ENCODE data around the gene AMH. TPM values are rescaled to one million over a fixed set of nuclear protein-coding genes. Genes with fewer than 3 reads are reported as not detected.

Gene AMH
- total and polyA plus RNA-seq, 2 of the 4 experiments (the other 2 are of a cell fraction) = 0.86 TPM; not detected in 1

- TF ChIP-seq CHD1 (IDR thresholded peaks at IDR 0.05; ENCODE audit: low read depth, low read length) = no peak
- TF ChIP-seq ELK1 (IDR thresholded peaks at IDR 0.05; ENCODE audit: borderline replicate concordance, low read depth, low read length) = no peak
- no peak for TF ChIP-seq MXI1 (IDR thresholded peaks at IDR 0.05; ENCODE audit: borderline replicate concordance, low read depth, low read length)
- TF ChIP-seq NFE2L2 (IDR thresholded peaks at IDR 0.05; ENCODE audit: low read depth, low read length) = no peak
- Histone ChIP-seq H3K56ac (ENCODE audit: extremely low read depth, insufficient read depth, low read length) (no peak within 1 kb of the TSS), H3K4me1 (ENCODE audit: control insufficient read depth, insufficient read depth, low read length) (peaks cover 4% of the 10 kb centered on the region; the same call in 1 of the 2 replicates), H3K18ac (ENCODE audit: low read depth, low read length) (no peak within 1 kb of the TSS), H3K27ac (ENCODE audit: insufficient read depth, low read length) (no peak within 1 kb of the TSS), H4K5ac (ENCODE audit: low read depth, low read length) (no peak within 1 kb of the TSS), H3K79me1 (ENCODE audit: low read depth in 1 of 2, low read length in 2 of 2) (no peaks in the 10 kb centered on the region), H3K4ac (ENCODE audit: low read depth, low read length) (no peak within 1 kb of the TSS), H3K4me2 (ENCODE audit: low read depth, low read length) (no peak within 1 kb of the TSS), H2AK5ac (ENCODE audit: low read depth, low read length) (no peak within 1 kb of the TSS), H3K23ac (ENCODE audit: low read depth, low read length) (no peak within 1 kb of the TSS), H2AFZ (replicated peaks; ENCODE audit: low read length, poor library complexity) (peak within 1 kb of the TSS; percentile 43), H3K27me3 (ENCODE audit: control insufficient read depth, insufficient read depth, low read length) (peaks cover 30% of the 10 kb centered on the region), H2BK15ac (ENCODE audit: low read depth, low read length) (no peak within 1 kb of the TSS), H2BK120ac (ENCODE audit: low read depth, low read length) (no peak within 1 kb of the TSS), H3K9ac (ENCODE audit: low read depth, low read length) (no peak within 1 kb of the TSS), H3K4me3 (ENCODE audit: insufficient read depth, low read depth, low read length) (no peak within 1 kb of the TSS), H3K9me3 (ENCODE audit: control insufficient read depth, insufficient read depth, low read length) (no peaks in the 10 kb centered on the region), H4K91ac (ENCODE audit: insufficient read depth, low read depth, low read length) (no peak within 1 kb of the TSS), H2AK9ac (replicated peaks; ENCODE audit: low read depth, low read length, poor library complexity) (peak within 1 kb of the TSS; percentile 50), H3K14ac (replicated peaks; ENCODE audit: low read depth, low read length) (no peak within 1 kb of the TSS), H4K20me1 (ENCODE audit: insufficient read depth, low read length) (peaks cover 4% of the 10 kb centered on the region; the same call in 1 of the 2 replicates), H3K36me3 (ENCODE audit: control insufficient read depth, insufficient read depth, low read length) (no peaks in the 10 kb centered on the region), H2BK5ac (ENCODE audit: low read depth, low read length, poor library complexity, severe bottlenecking) (no peak within 1 kb of the TSS), H2BK20ac (ENCODE audit: low read depth, low read length) (no peak within 1 kb of the TSS), H3K9me1 (ENCODE audit: insufficient read depth, low read length) (no peaks in the 10 kb centered on the region), H4K8ac (ENCODE audit: low read depth in 2 of 2, low read length in 2 of 2) (no peak within 1 kb of the TSS)
- ATAC-seq (ENCODE audit: low read depth) = no peak
- no peak for DNase-seq
- dilution Hi-C loops (cut with HindIII; ENCODE audit: low sequenced_read_pairs, unreplicated experiment) (no loop called here), in situ Hi-C loops (cut with MboI; ENCODE audit: low sequenced_read_pairs) (no loop called here), intact Hi-C loops (cut with micrococcal nuclease) (no loop called here)
- BruUV-seq (replicated peaks) = no TSS peak
- ChIA-PET CTCF (no interaction called here), POLR2A (ENCODE audit: unreplicated experiment) (no interaction called here)
- WGBS, 2 experiments (ENCODE audit: extremely low coverage in 2 of 2, insufficient read length in 1 of 2) = 84% methylated on average over 9 of the region's 24 CpGs; no CpG with 5 or more reads in 1 of the 2 experiments
These were observed 7.0 kb downstream of the AMH start, which contains the start of gene JSRP1 for GRCh38 chr19:2255982-2256685. Gene JSRP1, minus strand, starts transcription at chr19:2256417. Its CDS starts 1,103 bp downstream, at chr19:2255314.

Measured in IMR-90 (cell line).